ENCODE results near the gene CATSPERD. TPM values are rescaled to one million over a fixed set of nuclear protein-coding genes. Genes with fewer than 3 reads are reported as not detected.
"Not testable (repeated sequence)": the region's sequence is repeated elsewhere in the genome, so short reads cannot be mapped to it uniquely, and the experiment has no call there.

The CATSPERD gene
- polyA plus RNA-seq, 4 donors = 0.08 TPM; not detected in 3

- no peak for DNase-seq (ENCODE audit: low read depth in 4 of 4, low spot score in 3 of 4)
These were observed 7.1 kb downstream of the CATSPERD start for GRCh38 chr19:5727453-5728050.

- not testable (repeated sequence) for DNase-seq (ENCODE audit: low read depth in 4 of 4, low spot score in 3 of 4)
These were observed 12.7 kb downstream of the CATSPERD start for GRCh38 chr19:5733172-5733571.

GRCh38 chr19:5738423-5738822 lies 18.0 kb downstream of the CATSPERD start:
- DNase-seq (ENCODE audit: low read depth in 4 of 4, low spot score in 3 of 4) = no peak

- DNase-seq (ENCODE audit: low read depth in 4 of 4, low spot score in 3 of 4) = no peak
These were observed 21.6 kb downstream of the CATSPERD start for GRCh38 chr19:5742051-5742450.

DNA sequence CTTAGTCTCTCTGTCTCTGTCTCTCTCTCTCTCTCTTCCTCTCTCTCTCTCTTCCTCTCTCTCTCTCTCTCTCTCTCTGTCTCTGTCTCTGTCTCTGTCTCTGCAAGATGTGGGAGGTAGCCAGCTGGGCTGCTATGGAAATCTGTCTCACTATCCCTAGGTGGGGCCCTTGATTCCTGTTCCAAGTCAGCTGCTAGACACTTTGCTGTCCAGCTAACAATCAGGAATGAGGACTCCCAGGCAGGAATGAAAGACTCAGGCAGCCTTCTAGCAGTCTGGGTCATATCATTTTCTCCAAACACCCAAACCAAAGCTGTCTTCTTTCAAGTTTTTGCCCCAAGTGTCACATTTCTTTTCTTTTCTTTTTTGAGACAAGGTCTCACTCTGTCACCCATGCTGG lies 23.2 kb downstream of the CATSPERD start:
- no peak for DNase-seq (ENCODE audit: low read depth in 4 of 4, low spot score in 3 of 4)

GRCh38 chr19:5744999-5745398 lies 24.6 kb downstream of the CATSPERD start:
- DNase-seq (ENCODE audit: low read depth in 4 of 4, low spot score in 3 of 4) = not testable (repeated sequence)

DNA sequence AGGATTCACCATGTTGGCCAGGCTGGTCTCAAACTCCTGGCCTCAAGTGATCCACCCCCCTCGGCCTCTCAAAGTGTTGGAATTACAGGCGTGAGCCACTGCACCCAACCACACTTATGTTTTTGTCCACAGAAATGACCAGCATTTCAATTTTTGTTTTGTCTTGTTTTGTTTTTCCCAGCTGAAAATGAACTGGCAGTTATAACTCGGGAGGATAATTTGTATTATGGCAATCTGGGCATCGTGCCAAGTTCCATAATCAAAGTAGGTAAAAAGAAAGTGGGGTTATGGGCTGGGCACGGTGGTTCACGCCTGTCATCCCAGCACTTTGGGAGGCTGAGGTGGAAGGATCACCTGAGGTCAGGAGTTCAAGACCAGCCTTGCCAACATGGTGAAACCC lies 28.5 kb downstream of the CATSPERD start:
- DNase-seq (ENCODE audit: low read depth in 4 of 4, low spot score in 3 of 4) = not testable (repeated sequence)

DNA sequence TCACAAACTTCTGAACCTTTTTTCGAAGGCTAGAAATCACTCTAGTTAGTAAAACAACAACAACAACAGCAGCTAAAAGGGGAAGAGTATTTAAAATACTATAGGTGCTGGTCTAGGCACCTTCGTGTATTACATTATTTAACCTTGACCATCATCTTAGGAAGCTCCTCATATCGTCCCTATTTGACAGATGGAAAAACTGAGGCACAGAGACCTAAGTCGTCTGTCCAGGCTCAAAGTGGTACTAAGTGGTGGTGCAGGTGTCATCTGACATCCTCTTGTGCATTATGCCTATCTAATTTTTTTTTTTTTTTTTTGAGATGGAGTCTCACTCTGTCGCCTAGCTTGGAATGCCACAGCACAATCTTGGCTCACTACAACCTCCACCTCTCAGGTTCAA lies 29.1 kb downstream of the CATSPERD start:
- DNase-seq (ENCODE audit: low read depth in 4 of 4, low spot score in 3 of 4) = no peak

GRCh38 chr19:5751709-5752108 lies 31.3 kb downstream of the CATSPERD start:
- DNase-seq (ENCODE audit: low read depth in 4 of 4, low spot score in 3 of 4) = no peak

- DNase-seq (ENCODE audit: low read depth in 4 of 4, low spot score in 3 of 4) = no peak
These were observed 33.3 kb downstream of the CATSPERD start for GRCh38 chr19:5753743-5754142.

- no peak for DNase-seq (ENCODE audit: low read depth in 4 of 4, low spot score in 3 of 4)
These were observed 42.3 kb downstream of the CATSPERD start for GRCh38 chr19:5762608-5763217.

DNA sequence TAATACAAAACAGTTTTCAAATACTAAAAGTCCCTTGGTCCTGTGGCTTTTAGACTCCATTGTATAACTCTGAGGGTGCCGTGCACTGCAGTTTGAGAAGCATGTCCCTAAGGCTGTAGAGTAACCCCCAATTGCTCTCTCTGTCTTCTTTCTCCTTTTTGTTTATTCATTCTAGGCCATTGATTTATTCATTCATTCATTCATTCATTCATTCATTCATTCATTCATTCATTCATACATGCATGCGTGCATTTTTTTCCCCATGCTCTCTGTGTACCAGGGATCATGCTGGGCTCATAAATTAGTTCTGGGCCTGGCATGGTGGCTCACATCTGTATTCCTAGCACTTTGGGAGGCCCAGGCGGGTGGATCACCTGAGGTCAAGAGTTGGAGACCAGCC lies 44.8 kb downstream of the CATSPERD start:
- no peak for DNase-seq (ENCODE audit: low read depth in 4 of 4, low spot score in 3 of 4)

DNA sequence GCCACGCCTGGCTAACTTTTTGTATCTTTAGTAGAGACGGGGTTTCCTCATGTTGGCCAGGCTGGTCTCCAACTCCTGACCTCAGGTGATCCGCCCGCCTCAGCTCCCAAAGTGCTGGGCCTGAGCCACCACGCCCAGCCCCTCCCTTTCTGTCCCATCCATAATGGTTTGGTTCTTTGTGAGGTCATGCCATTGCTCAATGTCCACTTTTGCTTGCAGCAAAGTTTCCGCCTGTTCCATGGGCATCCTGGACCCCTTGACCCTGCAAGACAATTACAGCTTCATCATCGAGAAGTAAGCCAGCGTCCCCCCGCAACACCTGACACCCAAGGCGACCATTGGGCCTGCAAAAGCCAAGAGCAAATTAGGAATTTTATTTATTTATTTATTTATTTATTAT lies 47.5 kb downstream of the CATSPERD start:
- DNase-seq (ENCODE audit: low read depth in 4 of 4, low spot score in 3 of 4) = no peak

- no peak for DNase-seq (ENCODE audit: low read depth in 4 of 4, low spot score in 3 of 4)
These were observed 52.0 kb downstream of the CATSPERD start for GRCh38 chr19:5772416-5772815.

DNA sequence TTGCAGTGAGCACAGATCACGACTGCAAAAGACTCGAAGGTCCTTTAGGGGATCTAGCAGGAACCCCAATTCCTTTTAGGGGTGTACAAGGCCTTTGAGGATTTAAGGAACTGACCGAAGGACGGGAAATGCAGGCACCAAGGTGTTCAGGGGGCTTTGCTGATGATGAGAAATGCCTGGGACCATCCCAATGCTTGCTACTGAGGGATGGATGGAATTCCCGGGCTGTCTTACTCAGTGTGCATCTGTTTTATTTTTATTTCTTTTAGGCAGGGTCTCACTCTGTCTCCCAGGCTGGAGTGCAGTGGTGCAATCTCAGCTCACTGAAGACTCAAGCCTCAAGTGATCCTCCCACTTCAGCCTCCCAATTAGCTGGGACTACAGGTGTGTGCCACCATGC lies 52.8 kb downstream of the CATSPERD start:
- no peak for DNase-seq (ENCODE audit: low read depth in 4 of 4, low spot score in 3 of 4)

GRCh38 chr19:5774921-5775320 lies 54.5 kb downstream of the CATSPERD start:
- DNase-seq (ENCODE audit: low read depth in 4 of 4, low spot score in 3 of 4) = no peak

DNA sequence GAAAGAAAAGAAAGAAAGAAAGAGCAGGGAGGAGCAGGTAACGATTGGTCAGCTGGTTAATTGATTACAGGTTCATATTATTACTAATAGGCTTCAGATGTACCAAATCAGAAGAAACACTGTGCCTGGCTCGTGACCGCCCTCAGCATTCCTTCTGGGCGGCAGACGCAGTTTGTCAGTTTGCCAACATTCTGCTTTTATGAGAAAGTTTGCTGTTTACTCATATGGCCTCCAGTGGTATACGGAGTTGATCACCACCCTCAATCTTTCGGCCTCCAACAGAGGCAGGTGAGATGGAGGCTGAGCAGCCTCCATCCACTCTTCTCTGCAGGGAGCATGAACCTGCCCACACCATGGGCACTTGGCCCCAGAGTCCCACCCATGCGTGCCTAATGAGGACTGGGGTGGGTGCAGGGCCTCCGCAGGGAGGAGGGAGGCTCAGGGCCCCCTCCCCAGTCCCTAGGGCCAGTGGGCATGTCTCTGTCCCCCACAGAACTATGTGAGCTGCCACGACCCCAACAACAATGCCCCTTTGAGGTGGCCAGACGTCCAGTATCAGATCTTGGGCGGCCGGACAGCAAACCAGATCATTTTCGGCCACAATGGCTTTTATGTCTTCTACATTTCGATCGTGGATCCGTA lies 55.4 kb downstream of the CATSPERD start:
- no peak for DNase-seq (ENCODE audit: low read depth in 4 of 4, low spot score in 3 of 4)

GRCh38 chr19:5778402-5778801 lies 58.0 kb downstream of the CATSPERD start:
- DNase-seq (ENCODE audit: low read depth in 4 of 4, low spot score in 3 of 4) = no peak

- DNase-seq (ENCODE audit: low read depth in 4 of 4, low spot score in 3 of 4) = not testable (repeated sequence)
These were observed 60.5 kb downstream of the CATSPERD start for GRCh38 chr19:5780916-5781315.

GRCh38 chr19:5782322-5782721 lies 61.9 kb downstream of the CATSPERD start:
- DNase-seq (ENCODE audit: low read depth in 4 of 4, low spot score in 3 of 4) = no peak

DNA sequence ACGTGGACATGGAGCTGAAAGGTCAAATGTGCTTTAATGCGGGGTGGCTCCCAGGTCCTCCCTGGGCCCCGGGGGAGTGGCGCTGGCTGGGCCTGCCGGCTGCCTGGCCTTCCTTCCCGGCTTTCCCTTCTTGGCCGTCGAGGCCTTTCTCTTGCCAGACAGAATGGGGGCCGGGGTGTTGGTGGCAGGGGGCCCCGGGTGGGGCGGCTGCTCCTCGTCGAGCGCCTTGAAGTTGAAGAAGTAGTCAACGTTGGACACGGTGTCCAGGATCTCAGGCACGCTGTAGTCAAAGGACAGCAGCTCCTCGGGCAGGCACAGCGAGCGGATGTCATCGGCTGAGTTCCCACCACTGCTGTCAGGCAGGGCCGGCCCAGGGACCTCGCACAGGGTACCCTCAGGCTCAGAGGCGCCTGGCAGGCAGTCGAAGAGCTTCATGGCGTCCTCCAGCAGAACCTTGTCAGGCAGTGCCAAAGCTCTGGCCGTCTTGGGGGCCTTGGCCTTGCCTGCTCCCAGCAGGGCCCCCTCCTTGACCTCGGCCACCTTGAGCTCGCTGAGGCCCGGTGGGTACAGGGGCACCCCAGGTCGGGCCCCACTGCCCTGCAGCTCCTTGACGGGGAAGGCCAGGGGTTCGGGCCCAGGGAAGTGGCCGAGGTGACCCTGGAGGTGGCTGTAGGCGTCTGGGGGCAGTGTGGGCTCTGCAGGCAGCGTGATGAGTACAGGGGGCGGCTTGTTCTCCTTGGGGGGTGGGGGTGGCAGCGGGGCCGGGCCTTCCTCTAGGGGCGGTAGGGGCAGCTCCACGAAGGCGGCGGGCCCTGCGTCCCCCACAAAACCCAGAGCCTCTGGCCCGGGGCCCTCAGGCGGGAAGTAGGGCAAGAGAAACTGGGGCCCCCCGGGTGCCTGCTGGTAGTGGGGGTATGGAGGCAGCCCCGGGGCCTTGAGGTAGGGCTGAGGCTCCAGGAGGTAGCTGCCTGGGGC lies 62.8 kb downstream of the CATSPERD start:
- DNase-seq (ENCODE audit: low read depth in 4 of 4, low spot score in 3 of 4) = no peak

Data from right renal pelvis (tissue), 4 donors.